ENCODE measurements around the gene SYPL2. TPM values are rescaled to one million over a fixed set of nuclear protein-coding genes. Genes with fewer than 3 reads are reported as not detected.

The SYPL2 gene
- total RNA-seq, 3 donors from 2014 or later, result 0.12 to 6.6 (median 0.34) TPM

GRCh38 chr1:109530457-109531087, 64.2 kb downstream of the SYPL2 start:
- TF ChIP-seq CTCF (IDR thresholded peaks at IDR 0.05), result no peak
- DNase-seq (no peak), ATAC-seq (no peak)
- H3K4me1 ChIP-seq (ENCODE audit: low read depth), result no peaks in the 10 kb centered on the region
- intact Hi-C loops (cut with DNase I, micrococcal nuclease), result loop anchor here in 1 of 2 donors (5.0 kb wide), 1 partner anchor 38 kb away; the partner anchor contains the start of gene CYB561D1
- no peaks in the 10 kb centered on the region for H3K9me3 ChIP-seq
- H3K4me3 ChIP-seq, result no peak overlapping the region
- no peaks in the 10 kb centered on the region for H3K36me3 ChIP-seq (ENCODE audit: low read depth)

DNA sequence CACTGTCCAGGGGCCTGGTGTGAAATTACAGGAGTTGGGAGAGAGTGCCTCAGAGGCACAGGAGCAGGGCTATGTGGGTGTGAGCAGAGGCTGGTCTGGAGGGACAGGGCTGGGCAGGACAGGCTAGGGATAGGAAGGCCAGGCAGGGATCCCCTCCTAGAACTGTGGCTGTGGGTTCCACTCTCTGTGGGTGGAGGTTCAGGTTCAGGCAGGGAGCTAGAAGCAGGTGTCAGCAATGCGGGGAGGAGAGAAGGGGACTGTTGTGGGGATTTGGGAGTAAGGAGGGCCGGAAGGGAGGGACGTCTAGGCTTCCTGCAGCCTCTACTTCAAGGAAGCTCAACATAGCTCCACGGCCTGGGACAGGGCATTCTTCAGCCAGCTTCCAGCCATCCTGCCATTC, 65.0 kb downstream of the SYPL2 start:
- TF ChIP-seq CTCF (IDR thresholded peaks at IDR 0.05), result no peak
- no peak for ATAC-seq
- Histone ChIP-seq H3K4me1 (ENCODE audit: low read depth) (no peaks in the 10 kb centered on the region), H3K4me3 (no peak overlapping the region), H3K9me3 (no peaks in the 10 kb centered on the region), H3K36me3 (ENCODE audit: low read depth) (no peaks in the 10 kb centered on the region)
- intact Hi-C loops (cut with DNase I, micrococcal nuclease), result loop anchor here in 1 of 2 donors (5.0 kb wide), 1 partner anchor 39 kb away; the partner anchor contains the start of gene CYB561D1
- no peak for DNase-seq

Other genes starting within 250 kb of the SYPL2 start
- gene CELSR2, start 217.0 kb upstream of the SYPL2 start, total RNA-seq, result 10 to 100 TPM in 1 of 3 donors, 1 to 10 TPM in 2; 2.8 to 14.7 (median 3.2) TPM
- gene PSRC1, start 183.4 kb upstream of the SYPL2 start, total RNA-seq, result 1 to 10 TPM; 3.4 to 9.0 (median 4.2) TPM
- not detected for gene MYBPHL, start 159.5 kb upstream of the SYPL2 start, total RNA-seq
- 100 to 1,000 TPM in 2 of 3 donors, 10 to 100 TPM in 1; 89.8 to 109 (median 107) TPM for gene SORT1, start 68.6 kb upstream of the SYPL2 start, total RNA-seq
- 100 to 1,000 TPM in 1 of 3 donors, 10 to 100 TPM in 2; 67.9 to 103 (median 71.0) TPM for gene PSMA5, start 40.1 kb upstream of the SYPL2 start, total RNA-seq
- gene ATXN7L2, start 17.4 kb downstream of the SYPL2 start, total RNA-seq, result 1 to 10 TPM; 2.5 to 4.4 (median 3.5) TPM
- 10 to 100 TPM; 16.0 to 18.7 (median 18.1) TPM for gene CYB561D1, start 27.5 kb downstream of the SYPL2 start, total RNA-seq
- 1 to 10 TPM; 2.2 to 9.9 (median 3.9) TPM for gene AMIGO1, start 43.2 kb downstream of the SYPL2 start, total RNA-seq
- under 1 TPM in 1 of 3 donors, not detected in 2; 0.25 TPM for gene GPR61, start 73.3 kb downstream of the SYPL2 start, total RNA-seq
- 1 to 10 TPM; 6.5 to 8.3 (median 7.6) TPM for gene GNAI3, start 82.1 kb downstream of the SYPL2 start, total RNA-seq
- not detected for gene GNAT2, start 153.1 kb downstream of the SYPL2 start, total RNA-seq
- gene AMPD2, start 153.3 kb downstream of the SYPL2 start, total RNA-seq, result 10 to 100 TPM; 35.6 to 47.4 (median 40.9) TPM
- 10 to 100 TPM; 63.4 to 96.3 (median 74.2) TPM for gene GSTM4, start 189.6 kb downstream of the SYPL2 start, total RNA-seq
- gene GSTM2, start 201.5 kb downstream of the SYPL2 start, total RNA-seq, result 10 to 100 TPM; 23.8 to 87.7 (median 41.0) TPM
- 10 to 100 TPM; 18.0 to 30.6 (median 20.0) TPM for gene GSTM1, start 221.3 kb downstream of the SYPL2 start, total RNA-seq
- gene GSTM5, start 245.7 kb downstream of the SYPL2 start, total RNA-seq, result 1 to 10 TPM; 2.5 to 6.1 (median 4.8) TPM